Activated T-helper 9 cell treated with anti-CD3 and anti-CD28 coated beads, Interleukin-2, amount 50 U/mL, for 16 hours (primary cell): ENCODE results near the gene MACROH2A1.
"Not testable (repeated sequence)": the region's sequence is repeated elsewhere in the genome, so short reads cannot be mapped to it uniquely, and the experiment has no call there.

Experiments
- DNase-seq: peaks from one replicate; pipeline ENCODE4 v3.0.0-alpha.2; 2020; ENCODE audit warnings: low read depth

MACROH2A1 gene

GRCh38 chr5:135376961-135377624 is 21.9 kb downstream of the MACROH2A1 start:
- DNase-seq, result no peak

- DNase-seq, result no peak
Measured at GRCh38 chr5:135375040-135375793, 23.8 kb downstream of the MACROH2A1 start.

- DNase-seq, result no peak
Measured at GRCh38 chr5:135373736-135374515, 25.1 kb downstream of the MACROH2A1 start.

- no peak for DNase-seq
Measured at GRCh38 chr5:135372654-135373381, 26.2 kb downstream of the MACROH2A1 start.

GRCh38 chr5:135371622-135372232 is 27.3 kb downstream of the MACROH2A1 start:
- no peak for DNase-seq

- DNase-seq, result no peak
Measured at GRCh38 chr5:135369952-135370351, 29.1 kb downstream of the MACROH2A1 start.

GRCh38 chr5:135367554-135367953 is 31.5 kb downstream of the MACROH2A1 start:
- DNase-seq, result no peak

GRCh38 chr5:135367076-135367475 is 32.0 kb downstream of the MACROH2A1 start:
- no peak for DNase-seq

GRCh38 chr5:135365281-135365680 is 33.8 kb downstream of the MACROH2A1 start:
- DNase-seq, result no peak

- DNase-seq, result no peak
Measured at GRCh38 chr5:135364421-135365262, 34.4 kb downstream of the MACROH2A1 start.

- DNase-seq, result not testable (repeated sequence)
Measured at GRCh38 chr5:135363342-135363741, 35.7 kb downstream of the MACROH2A1 start.

GRCh38 chr5:135362102-135362501 is 36.9 kb downstream of the MACROH2A1 start:
- no peak for DNase-seq

- no peak for DNase-seq
Measured at GRCh38 chr5:135360278-135361274, 38.5 kb downstream of the MACROH2A1 start.

GRCh38 chr5:135359374-135360165 is 39.5 kb downstream of the MACROH2A1 start:
- no peak for DNase-seq

- no peak for DNase-seq
Measured at GRCh38 chr5:135357685-135358084, 41.3 kb downstream of the MACROH2A1 start.

- DNase-seq, result no peak
Measured at GRCh38 chr5:135356522-135357318, 42.3 kb downstream of the MACROH2A1 start.

GRCh38 chr5:135355169-135355568 is 43.9 kb downstream of the MACROH2A1 start:
- no peak for DNase-seq
